ENCODE data around the gene RAB26. TPM values are rescaled to one million over a fixed set of nuclear protein-coding genes. Genes with fewer than 3 reads are reported as not detected.

Gene RAB26
- total and polyA plus RNA-seq, 2 experiments from 2014 or later: 6.5 to 12.1 TPM

DNA sequence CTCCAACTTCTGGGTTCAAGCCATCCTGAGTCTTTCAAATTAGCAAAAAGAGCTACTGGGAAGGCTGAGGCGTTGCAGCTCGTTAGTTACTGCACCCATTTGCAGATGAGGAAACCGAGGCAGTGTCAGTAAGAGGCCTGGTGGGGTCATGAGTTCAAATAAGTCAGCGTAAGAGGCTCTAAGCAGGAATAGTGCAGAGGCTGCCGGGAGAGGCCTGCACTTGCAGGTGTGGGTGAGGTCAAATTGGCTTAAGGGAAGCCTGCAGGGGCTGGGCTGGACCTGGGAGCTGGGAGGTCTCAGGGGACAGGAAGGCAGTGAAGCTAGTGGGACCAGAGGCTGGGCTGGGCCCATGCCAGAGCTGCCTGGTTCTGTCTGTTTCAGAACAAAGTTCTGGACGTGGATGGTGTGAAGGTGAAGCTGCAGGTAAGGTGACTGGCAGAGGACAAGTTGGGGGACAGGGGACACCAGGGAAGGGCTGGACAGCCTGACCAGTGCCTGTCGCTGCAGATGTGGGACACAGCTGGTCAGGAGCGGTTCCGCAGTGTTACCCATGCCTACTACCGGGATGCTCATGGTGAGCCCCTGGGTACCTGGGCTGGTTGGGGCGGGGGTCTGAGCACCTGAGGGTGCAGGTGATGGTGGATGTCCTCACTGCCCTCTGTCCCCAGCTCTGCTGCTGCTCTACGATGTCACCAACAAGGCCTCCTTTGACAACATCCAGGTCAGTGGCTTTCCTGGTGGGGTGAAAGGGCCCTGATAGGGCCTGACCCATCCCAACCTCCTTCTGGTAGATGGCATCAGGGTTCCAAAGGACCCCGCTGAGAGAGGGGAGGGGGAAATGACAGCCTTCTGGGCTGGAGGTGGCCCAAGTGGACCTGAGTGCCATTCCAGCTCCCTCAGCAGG is 3.0 kb downstream of the RAB26 start:
- H3K27ac ChIP-seq: no peak overlapping the region
- no peak for DNase-seq (ENCODE audit: low read depth in 1 of 2, low spot score in 1 of 2)
- H3K36me3 ChIP-seq: no peaks in the 10 kb centered on the region
- TF ChIP-seq, protein P1, sequence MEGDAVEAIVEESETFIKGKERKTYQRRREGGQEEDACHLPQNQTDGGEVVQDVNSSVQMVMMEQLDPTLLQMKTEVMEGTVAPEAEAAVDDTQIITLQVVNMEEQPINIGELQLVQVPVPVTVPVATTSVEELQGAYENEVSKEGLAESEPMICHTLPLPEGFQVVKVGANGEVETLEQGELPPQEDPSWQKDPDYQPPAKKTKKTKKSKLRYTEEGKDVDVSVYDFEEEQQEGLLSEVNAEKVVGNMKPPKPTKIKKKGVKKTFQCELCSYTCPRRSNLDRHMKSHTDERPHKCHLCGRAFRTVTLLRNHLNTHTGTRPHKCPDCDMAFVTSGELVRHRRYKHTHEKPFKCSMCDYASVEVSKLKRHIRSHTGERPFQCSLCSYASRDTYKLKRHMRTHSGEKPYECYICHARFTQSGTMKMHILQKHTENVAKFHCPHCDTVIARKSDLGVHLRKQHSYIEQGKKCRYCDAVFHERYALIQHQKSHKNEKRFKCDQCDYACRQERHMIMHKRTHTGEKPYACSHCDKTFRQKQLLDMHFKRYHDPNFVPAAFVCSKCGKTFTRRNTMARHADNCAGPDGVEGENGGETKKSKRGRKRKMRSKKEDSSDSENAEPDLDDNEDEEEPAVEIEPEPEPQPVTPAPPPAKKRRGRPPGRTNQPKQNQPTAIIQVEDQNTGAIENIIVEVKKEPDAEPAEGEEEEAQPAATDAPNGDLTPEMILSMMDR (IDR thresholded peaks at IDR 0.05; ENCODE audit: low read depth, low read length): no peak
- no peaks in the 10 kb centered on the region for H3K9me3 ChIP-seq (ENCODE audit: low read depth)
- H3K27me3 ChIP-seq: no peaks in the 10 kb centered on the region
- H3K4me1 ChIP-seq (ENCODE audit: low read depth): peaks cover 23% of the 10 kb centered on the region
- H3K4me3 ChIP-seq: no peak overlapping the region

DNA sequence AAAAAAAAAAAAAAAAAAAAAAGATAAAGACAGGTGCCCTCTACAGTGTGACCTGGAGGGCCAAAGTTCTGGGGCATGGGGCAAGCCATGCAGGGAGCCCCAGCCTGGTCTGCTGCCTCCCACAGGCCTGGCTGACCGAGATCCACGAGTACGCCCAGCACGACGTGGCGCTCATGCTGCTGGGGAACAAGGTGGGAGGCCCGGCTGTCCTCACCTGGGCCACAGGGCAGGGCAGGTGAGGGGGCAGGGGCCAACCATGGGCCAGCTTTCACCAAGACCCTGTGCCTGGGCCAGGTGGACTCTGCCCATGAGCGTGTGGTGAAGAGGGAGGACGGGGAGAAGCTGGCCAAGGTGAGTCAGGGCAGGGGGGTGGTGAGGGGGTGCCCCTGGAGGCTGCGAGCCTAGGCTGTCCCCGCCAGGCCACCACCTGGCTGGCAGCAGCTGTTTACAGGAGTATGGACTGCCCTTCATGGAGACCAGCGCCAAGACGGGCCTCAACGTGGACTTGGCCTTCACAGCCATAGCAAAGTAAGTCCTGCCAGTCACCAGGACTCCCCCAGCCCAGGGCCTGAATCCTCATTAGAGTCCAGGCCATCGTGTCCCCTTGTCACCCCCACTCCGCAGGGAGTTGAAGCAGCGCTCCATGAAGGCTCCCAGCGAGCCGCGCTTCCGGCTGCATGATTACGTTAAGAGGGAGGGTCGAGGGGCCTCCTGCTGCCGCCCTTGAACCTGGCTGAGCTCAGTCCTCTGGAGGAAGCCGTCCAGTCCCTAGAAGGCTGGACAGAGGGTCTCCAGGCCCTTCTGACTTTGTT is 4.5 kb downstream of the RAB26 start:
- peaks cover 33% of the 10 kb centered on the region for H3K4me1 ChIP-seq (ENCODE audit: low read depth)
- TF ChIP-seq, protein P1 (IDR thresholded peaks at IDR 0.05; ENCODE audit: low read depth, low read length): no peak
- peak; percentile 36 to 62 for DNase-seq (ENCODE audit: low read depth in 1 of 2, low spot score in 1 of 2)
- no peaks in the 10 kb centered on the region for H3K27me3 ChIP-seq
- no peaks in the 10 kb centered on the region for H3K9me3 ChIP-seq (ENCODE audit: low read depth)
- H3K27ac ChIP-seq: peak overlapping the region; percentile 62
- H3K4me3 ChIP-seq: peak overlapping the region; percentile 78
- no peaks in the 10 kb centered on the region for H3K36me3 ChIP-seq

DNA sequence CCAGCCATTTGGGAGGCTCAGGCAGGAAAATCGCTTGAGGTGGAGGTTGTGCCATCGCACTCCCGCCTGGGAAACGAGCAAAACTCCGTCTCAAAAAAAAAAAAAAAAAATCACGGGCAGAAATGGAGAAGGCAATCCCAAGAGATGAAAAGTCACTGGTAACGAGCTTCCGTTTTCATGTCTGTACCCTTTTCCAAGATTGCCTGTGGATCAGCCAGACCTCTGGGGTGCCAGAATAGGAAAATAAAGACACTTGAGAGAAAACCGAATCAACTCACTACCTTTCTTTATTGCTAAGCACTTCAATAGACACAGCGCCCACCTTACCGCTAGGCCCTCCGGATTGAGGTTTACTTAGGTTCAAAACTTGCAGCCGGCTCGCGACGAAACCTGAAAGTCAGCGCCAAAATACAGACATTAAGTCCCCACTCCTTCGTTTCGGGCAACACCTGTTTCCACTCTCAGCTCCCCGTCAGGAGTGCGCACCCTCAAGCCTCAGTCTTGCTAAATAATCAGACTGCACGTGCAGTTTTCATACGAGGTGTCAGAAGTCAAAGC is 6.2 kb downstream of the RAB26 start:
- peak overlapping the region; percentile 67 for H3K27ac ChIP-seq
- no peak for DNase-seq (ENCODE audit: low read depth in 1 of 2, low spot score in 1 of 2)

DNA sequence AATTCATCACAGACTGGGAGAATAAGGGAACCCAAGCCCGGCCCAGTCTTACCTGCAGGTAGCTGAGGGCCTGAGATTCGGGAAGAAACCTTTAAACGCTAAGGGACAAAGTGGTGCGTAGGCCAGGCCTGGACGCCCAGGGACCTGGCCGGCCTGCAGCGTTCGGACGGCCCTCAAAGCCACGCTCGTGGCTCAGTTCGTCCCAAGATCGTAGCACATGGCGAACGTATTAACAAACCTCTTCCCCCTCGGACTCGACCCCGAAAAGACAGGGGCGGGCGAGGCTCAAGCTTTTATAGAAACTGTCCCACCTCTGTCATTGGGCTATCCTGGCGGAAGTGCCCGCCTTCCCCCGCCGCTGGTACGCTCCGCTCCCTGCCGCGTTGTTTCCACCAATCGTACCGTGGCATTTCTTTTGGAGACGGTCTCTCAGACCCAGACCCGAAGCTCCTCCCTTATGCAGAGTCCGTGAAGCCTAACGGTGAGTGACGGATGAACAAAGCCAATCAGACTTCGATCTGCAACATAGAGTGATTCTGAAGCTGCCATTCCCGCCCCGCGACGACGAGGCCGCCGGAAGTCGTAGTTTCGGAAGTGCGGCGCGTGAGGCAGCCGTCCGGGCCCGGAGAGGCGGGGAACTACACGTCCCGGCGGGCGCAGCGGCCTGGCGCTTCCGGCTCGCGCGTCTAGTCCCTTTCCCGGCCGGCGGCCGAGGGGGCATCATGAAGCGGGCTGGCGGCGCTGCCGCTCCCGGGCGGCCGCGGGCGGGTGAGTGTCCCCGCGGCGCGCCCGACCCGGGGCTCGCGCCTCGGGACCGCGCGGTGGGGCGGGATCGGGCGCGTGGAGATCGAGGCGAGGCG is 6.9 kb downstream of the RAB26 start, which contains the start of gene TRAF7:
TSS of gene TRAF7 (plus strand) at position 692 of the 860 bp plus-strand sequence. CDS start 8,139 bp downstream, outside the sequence.
- peaks cover 33% of the 10 kb centered on the region for H3K4me1 ChIP-seq (ENCODE audit: low read depth)
- no peaks in the 10 kb centered on the region for H3K36me3 ChIP-seq
- H3K27ac ChIP-seq: peak within 1 kb of the TSS; percentile 67
- no peaks in the 10 kb centered on the region for H3K9me3 ChIP-seq (ENCODE audit: low read depth)
- H3K4me3 ChIP-seq: peak within 1 kb of the TSS; percentile 91
- TF ChIP-seq, protein P1 (IDR thresholded peaks at IDR 0.05; ENCODE audit: low read depth, low read length): no peak
- DNase-seq (ENCODE audit: low read depth in 1 of 2, low spot score in 1 of 2): peak; percentile 100
- no peaks in the 10 kb centered on the region for H3K27me3 ChIP-seq

More for the DNA sequence above, 6.2 kb downstream of the RAB26 start:
- Histone ChIP-seq H3K27me3 (no peaks in the 10 kb centered on the region), H3K4me3 (peak overlapping the region; percentile 78), H3K9me3 (ENCODE audit: low read depth) (no peaks in the 10 kb centered on the region), H3K4me1 (ENCODE audit: low read depth) (peaks cover 33% of the 10 kb centered on the region), H3K36me3 (no peaks in the 10 kb centered on the region)
- TF ChIP-seq, protein P1 (IDR thresholded peaks at IDR 0.05; ENCODE audit: low read depth, low read length): no peak

All from cardiac muscle cell (in vitro differentiated cells and primary cell).